ENCODE results near the gene STYK1.

DNA sequence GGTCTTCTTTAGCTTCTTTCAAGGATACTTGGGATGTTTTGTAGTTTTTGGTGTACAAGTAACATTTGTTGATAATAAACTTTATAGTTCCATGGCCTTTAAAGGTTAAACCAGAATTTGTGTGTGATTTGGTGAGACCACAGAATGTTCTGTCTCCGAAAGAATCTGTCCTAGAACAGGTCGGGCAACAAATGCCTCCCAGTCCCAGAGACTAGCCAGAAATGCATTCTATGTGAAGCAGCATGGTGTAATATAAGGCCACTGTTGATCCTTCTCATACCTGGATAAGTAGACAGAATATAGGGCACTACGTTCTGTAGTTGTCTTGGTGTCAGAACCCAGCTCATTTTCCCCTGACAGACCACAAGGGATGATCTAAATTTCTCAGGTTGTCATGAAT is 10.0 kb downstream of the STYK1 start:
- TF ChIP-seq EP300 (IDR thresholded peaks at IDR 0.05) (no peak), POLR2A (IDR thresholded peaks at IDR 0.05) (no peak)
- TF ChIP-seq, protein P1, sequence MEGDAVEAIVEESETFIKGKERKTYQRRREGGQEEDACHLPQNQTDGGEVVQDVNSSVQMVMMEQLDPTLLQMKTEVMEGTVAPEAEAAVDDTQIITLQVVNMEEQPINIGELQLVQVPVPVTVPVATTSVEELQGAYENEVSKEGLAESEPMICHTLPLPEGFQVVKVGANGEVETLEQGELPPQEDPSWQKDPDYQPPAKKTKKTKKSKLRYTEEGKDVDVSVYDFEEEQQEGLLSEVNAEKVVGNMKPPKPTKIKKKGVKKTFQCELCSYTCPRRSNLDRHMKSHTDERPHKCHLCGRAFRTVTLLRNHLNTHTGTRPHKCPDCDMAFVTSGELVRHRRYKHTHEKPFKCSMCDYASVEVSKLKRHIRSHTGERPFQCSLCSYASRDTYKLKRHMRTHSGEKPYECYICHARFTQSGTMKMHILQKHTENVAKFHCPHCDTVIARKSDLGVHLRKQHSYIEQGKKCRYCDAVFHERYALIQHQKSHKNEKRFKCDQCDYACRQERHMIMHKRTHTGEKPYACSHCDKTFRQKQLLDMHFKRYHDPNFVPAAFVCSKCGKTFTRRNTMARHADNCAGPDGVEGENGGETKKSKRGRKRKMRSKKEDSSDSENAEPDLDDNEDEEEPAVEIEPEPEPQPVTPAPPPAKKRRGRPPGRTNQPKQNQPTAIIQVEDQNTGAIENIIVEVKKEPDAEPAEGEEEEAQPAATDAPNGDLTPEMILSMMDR (IDR thresholded peaks at IDR 0.05): no peak
